M059J (cell line): ENCODE measurements around the gene CNPY1. TPM values are rescaled to one million over a fixed set of nuclear protein-coding genes. Genes with fewer than 3 reads are reported as not detected.

Experiments
- DNase-seq: peaks from one replicate; pipeline ENCODE4 v3.0.0-alpha.2; 2012; ENCODE audit warnings: low read depth
- total RNA-seq: library from RNA; depleted of rRNA; stranded (reverse); fragments of >200 nt; shearing (Covaris generic); gene quantifications from 2 replicates; pipeline ENCODE4 v1.2.3, GENCODE V29; 2014

The CNPY1 gene
- total RNA-seq, 1 experiment from 2014 or later: not detected

- no peak for DNase-seq
These were observed 57.1 kb downstream of the CNPY1 start for GRCh38 chr7:155489158-155489840.

GRCh38 chr7:155488483-155489127 is 57.8 kb downstream of the CNPY1 start:
- no peak for DNase-seq

GRCh38 chr7:155487509-155488482 is 58.6 kb downstream of the CNPY1 start:
- no peak for DNase-seq

GRCh38 chr7:155486783-155487508 is 59.4 kb downstream of the CNPY1 start:
- DNase-seq: no peak

GRCh38 chr7:155484483-155485399 is 61.6 kb downstream of the CNPY1 start:
- no peak for DNase-seq

- DNase-seq: no peak
These were observed 62.5 kb downstream of the CNPY1 start for GRCh38 chr7:155483868-155484325.

GRCh38 chr7:155483245-155483644 is 63.1 kb downstream of the CNPY1 start:
- DNase-seq: no peak

GRCh38 chr7:155482511-155483183 is 63.7 kb downstream of the CNPY1 start:
- DNase-seq: no peak

GRCh38 chr7:155481764-155482163 is 64.6 kb downstream of the CNPY1 start:
- DNase-seq: no peak

- DNase-seq: no peak
These were observed 68.9 kb downstream of the CNPY1 start for GRCh38 chr7:155477476-155477875.

- DNase-seq: no peak
These were observed 74.6 kb downstream of the CNPY1 start for GRCh38 chr7:155471718-155472117.

GRCh38 chr7:155470686-155471638 is 75.4 kb downstream of the CNPY1 start:
- DNase-seq: no peak

- DNase-seq: no peak
These were observed 76.2 kb downstream of the CNPY1 start for GRCh38 chr7:155470186-155470487.

- no peak for DNase-seq
These were observed 76.8 kb downstream of the CNPY1 start for GRCh38 chr7:155469311-155470185.

- no peak for DNase-seq
These were observed 77.6 kb downstream of the CNPY1 start for GRCh38 chr7:155468785-155469148.

GRCh38 chr7:155467846-155468784 is 78.2 kb downstream of the CNPY1 start:
- DNase-seq: no peak
